Ectodermal cell (in vitro differentiated cells): ENCODE measurements around the gene ZBTB44.

Source experiments
- H3K27ac ChIP-seq: 2 replicates; pipeline ENCODE4 v1.7.0; 2013; ENCODE audit warnings: mild to moderate bottlenecking, low read depth, low read length; ENCODE audit not compliant: insufficient read depth, poor library complexity, severe bottlenecking
- H3K27me3 ChIP-seq: 2 replicates; pipeline ENCODE4 v1.7.0; 2013; ENCODE audit warnings: mild to moderate bottlenecking, low read length; ENCODE audit not compliant: insufficient read depth, control insufficient read depth, poor library complexity, severe bottlenecking
- H3K36me3 ChIP-seq: one replicate; pipeline ENCODE4 v1.7.0; 2013; ENCODE audit warnings: low read length; ENCODE audit not compliant: control insufficient read depth, insufficient read depth
- H3K4me1 ChIP-seq: one replicate; pipeline ENCODE4 v1.7.0; 2013; ENCODE audit warnings: low read length; ENCODE audit not compliant: control insufficient read depth, insufficient read depth
- H3K4me3 ChIP-seq: 2 replicates; pipeline ENCODE4 v1.7.0; 2013; ENCODE audit warnings: low read depth, low read length, control low read depth; ENCODE audit not compliant: insufficient read depth
- H3K9me3 ChIP-seq: 2 replicates; pipeline ENCODE4 v1.7.0; 2013; ENCODE audit warnings: mild to moderate bottlenecking, low read length, moderate library complexity; ENCODE audit not compliant: control insufficient read depth
- WGBS, 2 experiments: methylation state at CpG; one replicate each; pipeline ENCODE4 v1.1.7; 2013; ENCODE audit warnings: missing lambda C conversion rate in 2 of 2; 5-methylcytosine and 5-hydroxymethylcytosine counted together

ZBTB44 gene

DNA sequence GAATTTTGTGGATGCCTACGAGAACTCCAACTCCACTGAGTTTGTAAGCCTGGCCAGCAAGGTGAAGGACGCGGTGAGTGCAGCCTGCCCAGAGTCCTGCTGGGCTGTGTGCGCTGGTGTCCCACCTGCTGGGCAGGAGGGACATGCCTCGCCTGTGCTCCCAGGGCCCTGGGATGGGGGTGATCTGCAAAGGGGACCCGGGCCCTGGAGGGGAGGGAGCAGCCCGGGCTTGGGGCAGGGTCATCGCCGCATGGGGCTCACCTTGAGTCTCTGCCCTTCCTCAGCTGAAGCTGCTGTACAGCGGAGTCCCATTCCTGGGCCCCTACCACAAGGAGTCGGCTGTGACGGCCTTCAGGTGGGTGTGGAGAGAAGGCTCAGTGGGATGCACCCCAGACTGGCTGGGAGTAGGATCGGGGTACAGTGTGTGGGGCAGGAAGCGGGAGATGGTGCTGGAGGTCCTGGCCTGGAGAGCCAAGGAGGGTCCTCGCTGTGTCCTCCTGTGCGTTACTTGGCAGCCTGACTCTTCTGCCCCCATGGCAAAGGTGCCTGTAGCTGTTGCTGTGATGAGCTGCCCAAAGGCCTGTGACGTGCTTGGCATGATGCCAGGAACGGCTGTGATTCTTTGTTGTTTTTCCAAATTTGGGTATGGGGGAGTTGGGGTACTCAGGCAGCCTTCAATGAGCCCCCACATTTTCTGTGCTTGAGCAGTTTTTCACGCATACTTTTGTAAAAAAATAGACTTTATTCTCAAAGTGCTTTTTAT lies 126.0 kb downstream of the ZBTB44 start:
- H3K4me1 ChIP-seq = no peaks in the 10 kb centered on the region
- H3K27me3 ChIP-seq = no peaks in the 10 kb centered on the region
- no peak overlapping the region for H3K27ac ChIP-seq
- no peaks in the 10 kb centered on the region for H3K9me3 ChIP-seq
- no peak overlapping the region for H3K4me3 ChIP-seq
- WGBS, 2 experiments = 94 to 95% methylated on average over 19 of the region's 19 CpGs
- H3K36me3 ChIP-seq = no peaks in the 10 kb centered on the region

DNA sequence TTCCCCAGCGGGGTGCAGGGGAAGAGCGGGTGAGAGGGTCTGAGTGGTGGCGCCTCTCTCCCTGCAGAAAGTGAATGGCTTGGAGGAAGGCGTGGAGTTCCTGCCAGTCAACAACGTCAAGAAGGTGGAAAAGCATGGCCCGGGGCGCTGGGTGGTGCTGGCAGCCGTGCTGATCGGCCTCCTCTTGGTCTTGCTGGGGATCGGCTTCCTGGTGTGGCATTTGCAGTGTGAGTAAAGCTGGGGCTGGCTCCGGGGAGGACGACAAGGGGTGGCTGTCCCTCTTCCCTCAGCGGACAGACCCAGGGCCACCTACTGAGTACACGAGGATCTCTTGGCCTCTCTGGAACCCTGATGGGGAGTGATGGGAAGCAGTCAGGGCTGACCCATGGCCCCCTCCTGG lies 126.7 kb downstream of the ZBTB44 start:
- no peaks in the 10 kb centered on the region for H3K4me1 ChIP-seq
- 92 to 93% methylated on average over 14 of the region's 14 CpGs for WGBS, 2 experiments
- no peaks in the 10 kb centered on the region for H3K27me3 ChIP-seq
- no peaks in the 10 kb centered on the region for H3K9me3 ChIP-seq
- H3K36me3 ChIP-seq = no peaks in the 10 kb centered on the region
- no peak overlapping the region for H3K27ac ChIP-seq
- H3K4me3 ChIP-seq = no peak overlapping the region

GRCh38 chr11:130187096-130187495 lies 127.6 kb downstream of the ZBTB44 start:
- no peaks in the 10 kb centered on the region for H3K36me3 ChIP-seq
- WGBS, 2 experiments = 93 to 95% methylated on average over 13 of the region's 13 CpGs
- no peaks in the 10 kb centered on the region for H3K4me1 ChIP-seq
- H3K4me3 ChIP-seq = no peak overlapping the region
- H3K9me3 ChIP-seq = no peaks in the 10 kb centered on the region
- H3K27me3 ChIP-seq = no peaks in the 10 kb centered on the region
- no peak overlapping the region for H3K27ac ChIP-seq

DNA sequence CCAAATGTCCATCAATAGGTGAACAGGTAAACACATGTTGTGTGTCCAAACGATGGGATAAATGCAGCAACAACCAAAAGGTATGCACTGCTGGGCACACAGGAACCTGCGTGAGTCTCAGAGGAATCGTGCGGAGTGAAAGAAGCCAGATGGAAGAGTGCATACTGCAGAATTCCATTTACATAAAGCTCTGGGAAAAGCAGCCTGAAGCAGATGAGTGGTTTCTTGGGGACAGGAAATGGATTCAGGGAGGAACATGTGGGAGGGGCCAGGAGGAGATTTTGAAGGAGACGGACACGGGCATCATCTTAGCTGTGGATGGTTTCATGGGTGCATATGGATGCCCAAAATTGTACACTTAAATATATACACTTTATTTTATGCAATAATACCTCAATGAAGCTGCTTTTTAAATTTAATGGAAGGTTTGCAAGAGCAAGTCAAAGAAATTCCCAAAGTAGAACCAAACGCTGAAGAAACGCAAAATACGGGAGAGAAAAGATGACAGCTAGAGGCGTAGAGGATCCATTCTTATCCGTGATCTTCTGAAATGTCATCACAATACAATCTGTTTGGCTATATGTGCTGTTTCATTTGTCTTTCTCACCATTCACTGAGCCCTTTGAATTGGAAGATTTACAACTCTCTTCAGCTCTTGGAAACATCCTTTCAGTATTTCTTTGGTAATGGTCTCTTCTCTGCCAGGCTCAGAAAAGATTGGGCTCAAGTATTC lies 130.7 kb downstream of the ZBTB44 start:
- H3K27me3 ChIP-seq = no peaks in the 10 kb centered on the region
- no peak overlapping the region for H3K4me3 ChIP-seq
- H3K27ac ChIP-seq = no peak overlapping the region
- H3K36me3 ChIP-seq = no peaks in the 10 kb centered on the region
- no peaks in the 10 kb centered on the region for H3K4me1 ChIP-seq
- WGBS, 2 experiments = 93% methylated on average over 11 of the region's 11 CpGs
- no peaks in the 10 kb centered on the region for H3K9me3 ChIP-seq

DNA sequence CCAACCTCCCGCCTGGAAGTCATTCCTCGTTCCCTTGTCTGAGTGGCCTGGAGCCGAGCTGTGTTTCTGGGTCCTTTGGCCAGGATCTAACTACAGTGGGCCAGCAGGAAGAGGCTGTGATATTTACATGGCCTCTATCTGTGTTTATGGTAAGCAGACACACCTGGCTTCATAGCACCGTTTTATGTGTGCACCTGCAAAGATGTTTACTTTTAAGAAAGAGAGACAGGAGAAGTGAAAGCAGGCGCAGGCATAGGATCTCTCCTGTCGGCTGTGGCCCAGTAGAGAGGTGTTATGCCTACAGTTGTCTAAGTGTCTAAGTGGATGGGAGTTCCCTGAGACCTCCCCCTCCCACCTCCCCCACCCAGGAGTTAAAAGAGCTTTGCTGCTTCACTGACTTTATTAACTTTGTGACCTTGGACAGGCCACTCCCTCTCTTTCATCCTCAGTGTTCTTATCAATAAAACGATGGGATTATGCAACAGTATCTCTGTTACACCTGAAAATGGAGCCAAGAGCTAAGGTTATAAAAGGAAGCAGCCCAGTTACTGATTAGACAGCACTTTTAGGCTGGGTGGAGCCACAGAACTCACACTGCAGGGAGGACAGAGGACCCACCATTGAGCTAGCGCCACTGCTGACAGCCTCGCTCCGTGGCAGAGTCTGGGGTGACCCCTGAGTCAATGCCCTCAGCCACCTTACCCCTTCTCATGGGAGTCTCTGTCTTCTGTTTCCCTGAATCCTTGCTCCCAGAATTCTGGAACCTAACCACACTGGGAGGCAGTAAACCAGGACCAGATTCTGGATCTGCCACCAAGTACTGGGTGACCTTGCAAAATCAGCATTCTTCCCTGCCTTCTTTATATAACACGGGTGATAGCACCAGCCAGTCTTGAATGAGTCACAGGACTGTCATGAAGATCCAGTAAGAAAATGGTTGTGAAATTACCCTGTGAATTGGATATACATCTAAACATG lies 133.1 kb downstream of the ZBTB44 start:
- H3K27ac ChIP-seq = no peak overlapping the region
- no peaks in the 10 kb centered on the region for H3K27me3 ChIP-seq
- no peaks in the 10 kb centered on the region for H3K4me1 ChIP-seq
- no peaks in the 10 kb centered on the region for H3K36me3 ChIP-seq
- 88 to 93% methylated on average over 11 of the region's 11 CpGs for WGBS, 2 experiments
- no peaks in the 10 kb centered on the region for H3K9me3 ChIP-seq
- no peak overlapping the region for H3K4me3 ChIP-seq

DNA sequence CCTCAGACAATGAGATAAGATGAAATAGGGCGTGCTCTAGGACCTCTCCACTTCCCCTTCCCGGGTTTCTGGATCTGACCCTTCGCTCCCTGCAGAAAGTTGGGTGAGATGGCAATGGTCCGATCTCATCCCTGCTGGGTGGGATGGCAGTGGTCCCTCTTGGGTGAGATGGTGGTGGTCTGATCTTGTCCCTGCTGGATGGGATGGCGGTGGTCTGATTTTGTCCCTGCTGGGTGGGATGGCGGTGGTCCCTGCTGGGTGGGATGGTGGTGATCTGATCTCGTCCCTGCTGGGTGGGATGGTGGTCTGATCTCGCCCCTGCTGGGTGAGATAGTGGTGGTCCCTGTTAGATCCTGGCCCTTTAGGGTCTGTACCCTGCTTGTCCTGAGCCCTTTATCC lies 133.8 kb downstream of the ZBTB44 start:
- H3K9me3 ChIP-seq = no peaks in the 10 kb centered on the region
- H3K27ac ChIP-seq = no peak overlapping the region
- 90 to 91% methylated on average over 8 of the region's 8 CpGs for WGBS, 2 experiments
- H3K27me3 ChIP-seq = no peaks in the 10 kb centered on the region
- H3K4me1 ChIP-seq = no peaks in the 10 kb centered on the region
- H3K36me3 ChIP-seq = no peaks in the 10 kb centered on the region
- H3K4me3 ChIP-seq = no peak overlapping the region

DNA sequence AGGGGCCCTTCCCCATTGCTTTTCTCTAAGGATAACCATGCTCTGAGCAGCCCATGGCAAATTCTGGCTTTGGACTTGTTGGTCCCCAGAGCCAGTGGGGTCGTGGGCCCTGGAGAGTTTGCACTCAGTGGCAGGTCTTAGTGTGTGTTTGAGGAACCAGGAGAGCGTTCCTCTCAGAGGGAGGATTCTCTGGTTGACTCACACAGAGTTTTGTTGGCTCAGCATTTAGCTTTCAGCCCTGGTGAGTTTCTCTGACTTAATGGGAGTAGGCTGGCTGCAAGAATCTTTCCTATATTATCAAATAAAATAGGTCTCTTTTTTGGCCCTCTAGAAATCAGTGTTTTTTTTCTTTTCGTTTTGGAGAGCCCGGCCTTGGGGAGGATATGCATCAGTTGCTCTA lies 134.2 kb downstream of the ZBTB44 start:
- Histone ChIP-seq H3K4me1 (no peaks in the 10 kb centered on the region), H3K4me3 (no peak overlapping the region), H3K36me3 (no peaks in the 10 kb centered on the region), H3K27ac (no peak overlapping the region), H3K27me3 (no peaks in the 10 kb centered on the region), H3K9me3 (no peaks in the 10 kb centered on the region)
- WGBS, 2 experiments = 88 to 90% methylated on average over 4 of the region's 4 CpGs

DNA sequence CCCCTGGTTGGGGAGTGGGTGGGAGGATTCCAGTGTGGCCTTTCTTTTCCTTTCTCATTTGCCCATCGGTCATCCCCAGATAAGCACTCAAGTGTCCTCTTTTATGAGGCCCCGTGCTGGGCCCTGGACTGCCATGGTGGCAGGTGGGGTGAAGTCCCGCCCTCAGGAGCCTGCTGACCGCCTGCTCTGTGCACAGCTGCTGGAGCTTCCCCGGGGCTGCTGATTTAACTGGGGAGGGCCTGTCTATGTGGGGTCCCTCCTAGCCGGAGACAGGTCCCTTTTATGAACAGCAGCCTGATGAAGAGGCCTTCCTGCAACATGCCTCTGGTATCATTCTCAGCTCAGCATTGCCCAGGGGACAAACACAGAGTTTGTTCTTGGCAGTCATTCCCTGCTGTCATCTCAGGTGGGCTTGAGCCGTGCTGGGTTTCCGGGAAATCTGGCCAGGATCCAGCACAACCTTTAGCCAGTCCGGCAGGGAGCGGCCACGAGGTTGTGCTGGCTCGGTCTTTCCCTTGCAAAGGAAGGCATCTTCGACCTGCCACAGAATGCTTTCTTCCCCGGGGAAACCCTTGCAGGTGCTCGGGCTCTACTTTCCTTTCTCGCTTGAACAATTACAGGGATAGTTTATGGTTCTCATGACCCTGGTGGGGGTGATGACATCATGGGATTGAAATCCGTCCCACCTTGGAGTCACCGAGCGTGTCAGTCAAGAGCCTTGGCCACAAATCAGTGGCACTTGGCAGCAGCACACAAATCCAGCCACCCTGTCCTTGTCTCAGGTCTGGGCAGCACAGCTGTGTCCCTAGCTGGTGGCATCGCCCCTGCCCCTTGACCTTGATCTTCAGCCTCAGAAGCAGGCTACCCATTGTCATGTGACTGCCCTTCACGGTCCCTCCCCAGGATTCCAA lies 135.1 kb downstream of the ZBTB44 start:
- WGBS, 2 experiments = 91 to 93% methylated on average over 21 of the region's 21 CpGs
- Histone ChIP-seq H3K27me3 (no peaks in the 10 kb centered on the region), H3K4me1 (no peaks in the 10 kb centered on the region), H3K4me3 (no peak overlapping the region), H3K9me3 (no peaks in the 10 kb centered on the region), H3K36me3 (no peaks in the 10 kb centered on the region), H3K27ac (no peak overlapping the region)

GRCh38 chr11:130178441-130179339 lies 136.0 kb downstream of the ZBTB44 start:
- no peaks in the 10 kb centered on the region for H3K9me3 ChIP-seq
- H3K4me3 ChIP-seq = no peak overlapping the region
- 92% methylated on average over 16 of the region's 16 CpGs for WGBS, 2 experiments
- no peak overlapping the region for H3K27ac ChIP-seq
- H3K36me3 ChIP-seq = no peaks in the 10 kb centered on the region
- H3K4me1 ChIP-seq = no peaks in the 10 kb centered on the region
- no peaks in the 10 kb centered on the region for H3K27me3 ChIP-seq
